NB4 (cell line): ENCODE measurements around the gene C2CD3.

Experiments
- DNase-seq: peaks from one replicate; pipeline ENCODE4 v3.0.0; 2010; ENCODE audit warnings: low read depth
- H3K4me3 ChIP-seq: one replicate; pipeline ENCODE4 v1.5.1; 2011; ENCODE audit warnings: mild to moderate bottlenecking, low read depth, low read length, moderate library complexity
- MYC ChIP-seq: IDR thresholded peaks from 2 replicates; pipeline ENCODE4 v1.6.1; 2011; ENCODE audit warnings: low read depth, low read length
- POLR2A ChIP-seq: IDR thresholded peaks from 2 replicates; pipeline ENCODE4 v1.6.1; 2011; ENCODE audit warnings: mild to moderate bottlenecking; ENCODE audit not compliant: insufficient read length; ENCODE audit errors: extremely low read depth
- TF ChIP-seq, protein P1 (sequence below): IDR thresholded peaks from 2 replicates; pipeline ENCODE4 v1.6.1; 2011; ENCODE audit warnings: low read depth, low read length
- TF ChIP-seq, protein P2 (sequence below): IDR thresholded peaks from one replicate; pipeline ENCODE4 v1.5.1; 2012; ENCODE audit warnings: low read depth, low read length

C2CD3 gene

DNA sequence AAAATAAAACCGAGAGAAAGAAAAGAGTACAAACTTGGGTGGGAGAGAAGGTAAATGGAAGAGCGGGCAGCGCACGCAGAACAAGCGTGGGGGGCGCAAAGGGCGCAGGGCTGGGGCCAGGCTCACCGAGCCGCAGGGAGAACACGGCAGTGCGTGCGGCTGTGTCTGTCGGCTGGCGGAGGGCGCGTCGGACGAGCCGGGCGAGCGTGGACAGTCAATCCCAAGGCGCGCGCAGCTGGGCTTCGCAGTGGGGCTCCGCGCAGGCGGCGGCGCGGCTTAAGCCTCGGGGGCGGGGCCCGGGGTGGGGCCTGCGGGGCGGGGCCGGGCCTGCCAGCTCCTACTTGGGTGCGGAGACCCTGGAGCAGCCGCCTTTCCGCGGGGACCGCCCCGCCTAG is 188.2 kb downstream of the C2CD3 start, which contains the start of gene UCP2:
Gene UCP2 (minus strand): TSS at position 249 of the 395 bp plus-strand sequence. CDS start 4,465 bp downstream, outside the sequence.
- H3K4me3 ChIP-seq: peak within 1 kb of the TSS; percentile 87
- DNase-seq: peak; percentile 96
- TF ChIP-seq, protein P1, sequence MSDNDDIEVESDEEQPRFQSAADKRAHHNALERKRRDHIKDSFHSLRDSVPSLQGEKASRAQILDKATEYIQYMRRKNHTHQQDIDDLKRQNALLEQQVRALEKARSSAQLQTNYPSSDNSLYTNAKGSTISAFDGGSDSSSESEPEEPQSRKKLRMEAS: peak; percentile 65
- no peak for TF ChIP-seq POLR2A
- TF ChIP-seq MYC: peak; percentile 81

DNA sequence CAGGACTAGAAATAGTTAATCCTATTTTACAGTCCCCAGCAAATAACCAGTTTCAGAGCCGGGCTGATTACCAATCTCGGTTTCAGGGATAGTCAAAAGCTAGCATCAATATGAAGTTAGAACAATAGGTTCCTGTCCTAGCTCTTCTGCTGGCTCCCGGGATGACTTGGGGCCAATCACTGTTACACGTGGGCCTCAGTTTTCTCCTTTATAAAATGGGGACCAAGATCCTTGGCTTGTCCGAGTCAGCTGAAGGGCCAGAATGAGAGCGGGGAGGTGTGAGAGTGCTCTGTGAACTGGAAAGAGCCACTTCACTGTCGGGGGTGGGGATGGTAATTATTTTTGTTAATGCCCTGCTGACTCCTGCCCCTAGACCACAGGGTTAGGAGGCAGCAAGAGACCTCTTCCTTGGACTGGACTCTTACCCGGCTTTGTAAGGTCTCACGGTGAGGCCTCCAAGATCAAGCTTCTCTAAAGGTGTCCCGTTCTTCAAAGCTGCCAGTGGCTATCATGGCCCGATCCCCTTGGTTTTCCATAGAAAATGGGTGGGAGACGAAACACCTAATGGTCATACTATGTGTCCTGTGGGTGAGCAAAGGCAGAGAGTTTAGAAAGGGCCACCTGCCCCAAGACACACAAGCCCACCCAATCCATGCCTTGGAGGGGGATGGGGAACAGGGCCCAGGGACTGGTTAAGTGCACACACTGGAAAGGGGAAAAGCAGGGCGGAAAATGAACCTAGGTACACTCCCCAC is 189.6 kb downstream of the C2CD3 start:
- peak; percentile 25 for DNase-seq
- TF ChIP-seq, protein P1: no peak
- TF ChIP-seq MYC: no peak
- TF ChIP-seq, protein P2, sequence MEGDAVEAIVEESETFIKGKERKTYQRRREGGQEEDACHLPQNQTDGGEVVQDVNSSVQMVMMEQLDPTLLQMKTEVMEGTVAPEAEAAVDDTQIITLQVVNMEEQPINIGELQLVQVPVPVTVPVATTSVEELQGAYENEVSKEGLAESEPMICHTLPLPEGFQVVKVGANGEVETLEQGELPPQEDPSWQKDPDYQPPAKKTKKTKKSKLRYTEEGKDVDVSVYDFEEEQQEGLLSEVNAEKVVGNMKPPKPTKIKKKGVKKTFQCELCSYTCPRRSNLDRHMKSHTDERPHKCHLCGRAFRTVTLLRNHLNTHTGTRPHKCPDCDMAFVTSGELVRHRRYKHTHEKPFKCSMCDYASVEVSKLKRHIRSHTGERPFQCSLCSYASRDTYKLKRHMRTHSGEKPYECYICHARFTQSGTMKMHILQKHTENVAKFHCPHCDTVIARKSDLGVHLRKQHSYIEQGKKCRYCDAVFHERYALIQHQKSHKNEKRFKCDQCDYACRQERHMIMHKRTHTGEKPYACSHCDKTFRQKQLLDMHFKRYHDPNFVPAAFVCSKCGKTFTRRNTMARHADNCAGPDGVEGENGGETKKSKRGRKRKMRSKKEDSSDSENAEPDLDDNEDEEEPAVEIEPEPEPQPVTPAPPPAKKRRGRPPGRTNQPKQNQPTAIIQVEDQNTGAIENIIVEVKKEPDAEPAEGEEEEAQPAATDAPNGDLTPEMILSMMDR: no peak
- no peak for TF ChIP-seq POLR2A
- H3K4me3 ChIP-seq: peak overlapping the region; percentile 87

DNA sequence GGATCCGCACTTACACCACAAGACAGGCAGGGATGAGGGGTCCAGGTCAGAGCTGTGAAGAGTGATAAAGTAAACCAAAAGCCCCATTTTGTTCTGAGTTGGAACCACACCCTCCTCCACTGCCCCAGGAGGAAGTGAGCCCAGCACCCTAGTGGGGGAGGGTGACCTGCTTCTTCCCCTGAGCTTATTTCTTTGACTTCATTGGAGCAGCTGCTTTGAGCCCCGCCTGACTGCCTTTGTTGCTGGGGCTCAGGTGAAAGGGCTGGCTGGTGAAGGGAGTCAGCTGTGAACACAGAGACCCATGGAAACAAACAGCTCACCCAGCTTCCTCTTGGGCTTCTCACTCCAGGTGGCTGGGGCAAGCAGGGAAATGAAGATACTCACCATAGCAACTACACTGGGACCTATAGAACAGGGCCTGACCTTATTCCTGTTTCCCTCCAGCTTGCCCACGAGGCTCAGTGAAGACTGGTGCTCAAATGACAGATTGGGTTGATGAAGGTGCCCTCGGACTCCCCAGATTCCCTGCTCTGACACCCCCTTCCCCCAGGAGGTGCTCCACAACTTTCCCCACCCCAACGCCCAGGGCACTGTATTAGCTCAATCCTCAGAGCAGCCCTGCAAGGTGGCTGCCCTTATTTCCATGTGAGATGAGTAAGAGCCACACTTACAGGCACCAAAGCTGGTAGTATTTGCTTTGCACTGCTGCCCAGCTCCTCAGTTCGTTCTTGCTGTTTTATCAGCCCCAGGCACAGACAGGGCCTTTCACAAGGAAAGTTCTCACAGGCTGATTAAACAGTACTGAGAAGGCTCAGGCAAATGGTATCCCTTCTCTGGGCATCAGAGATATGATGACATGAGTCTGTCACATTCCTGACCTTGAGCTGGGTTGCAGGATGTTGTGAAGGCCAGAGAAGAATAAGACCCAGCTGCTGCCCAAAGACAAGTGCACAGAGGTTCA is 190.5 kb downstream of the C2CD3 start:
- TF ChIP-seq, protein P1: peak; percentile 66; the same call in 1 of the 2 replicates
- TF ChIP-seq, protein P2: no peak
- TF ChIP-seq MYC: peak; percentile 1; the same call in 1 of the 2 replicates
- peak overlapping the region; percentile 87 for H3K4me3 ChIP-seq
- DNase-seq: peak; percentile 84

DNA sequence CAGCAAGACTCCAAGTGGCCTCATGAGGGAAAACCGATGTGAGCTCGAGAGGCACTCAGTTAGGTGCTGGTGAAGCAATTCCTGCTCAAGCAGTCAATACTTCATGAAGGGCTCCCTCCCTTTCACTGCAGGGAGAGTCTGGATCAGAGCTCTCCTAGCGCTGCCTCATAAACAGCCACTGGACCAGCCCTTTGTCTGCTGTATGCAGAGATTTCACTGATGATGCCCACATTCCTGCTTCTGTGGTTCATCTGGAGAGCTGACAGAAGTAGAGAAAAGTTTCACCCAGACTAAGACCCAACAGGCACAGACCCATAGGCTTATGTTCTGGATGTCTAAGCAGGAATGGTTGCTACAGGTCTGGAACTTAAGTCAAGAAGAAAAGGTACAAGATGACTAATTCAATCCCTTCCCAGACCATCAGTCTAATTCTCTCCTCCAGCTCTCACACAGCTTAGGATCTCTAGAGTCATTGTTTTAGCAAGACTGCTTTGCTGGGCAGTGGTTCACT is 192.2 kb downstream of the C2CD3 start:
- no peak overlapping the region for H3K4me3 ChIP-seq
- DNase-seq: no peak
- TF ChIP-seq, protein P1: no peak
- TF ChIP-seq POLR2A (no peak), MYC (no peak)
- TF ChIP-seq, protein P2: no peak

DNA sequence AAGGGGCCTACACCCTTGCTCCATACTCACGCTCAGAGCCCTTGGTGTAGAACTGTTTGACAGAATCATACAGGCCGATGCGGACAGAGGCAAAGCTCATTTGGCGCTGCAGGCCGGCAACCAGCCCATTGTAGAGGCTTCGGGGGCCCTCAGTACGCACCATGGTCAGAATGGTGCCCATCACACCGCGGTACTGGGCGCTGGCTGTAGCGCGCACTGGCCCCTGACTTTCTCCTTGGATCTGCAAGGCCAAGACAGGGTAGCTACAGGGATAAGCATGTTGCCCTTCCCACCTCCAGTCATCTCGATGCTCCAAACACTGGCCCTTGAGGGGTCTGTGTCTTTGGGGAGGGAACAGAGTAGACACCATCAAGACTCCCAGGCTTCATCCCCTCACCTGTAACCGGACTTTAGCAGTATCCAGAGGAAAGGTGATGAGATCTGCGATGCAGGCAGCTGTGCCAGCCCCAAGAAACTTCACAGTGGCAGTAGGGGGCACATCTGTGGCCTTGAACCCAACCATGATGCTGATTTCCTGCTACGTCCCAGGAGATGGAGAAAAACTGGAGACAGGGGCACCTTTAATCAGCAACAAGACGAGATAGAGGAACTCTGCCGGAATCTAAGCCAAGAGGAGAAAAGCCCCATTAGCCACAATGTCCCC is 192.8 kb downstream of the C2CD3 start:
- TF ChIP-seq, protein P2: no peak
- TF ChIP-seq POLR2A: no peak
- TF ChIP-seq, protein P1: no peak
- TF ChIP-seq MYC: no peak
- H3K4me3 ChIP-seq: no peak overlapping the region
- no peak for DNase-seq
